ENCODE results near the gene CSMD2. TPM values are rescaled to one million over a fixed set of nuclear protein-coding genes. Genes with fewer than 3 reads are reported as not detected.

The CSMD2 gene
- total RNA-seq, 1 donor from 2014 or later, result under 0.01 TPM

- no peak for DNase-seq (ENCODE audit: low read depth in 2 of 2)
Measured at GRCh38 chr1:34007760-34008159, 157.3 kb downstream of the CSMD2 start.

- DNase-seq (ENCODE audit: low read depth in 2 of 2), result no peak
Measured at GRCh38 chr1:34005309-34005708, 159.7 kb downstream of the CSMD2 start.

DNA sequence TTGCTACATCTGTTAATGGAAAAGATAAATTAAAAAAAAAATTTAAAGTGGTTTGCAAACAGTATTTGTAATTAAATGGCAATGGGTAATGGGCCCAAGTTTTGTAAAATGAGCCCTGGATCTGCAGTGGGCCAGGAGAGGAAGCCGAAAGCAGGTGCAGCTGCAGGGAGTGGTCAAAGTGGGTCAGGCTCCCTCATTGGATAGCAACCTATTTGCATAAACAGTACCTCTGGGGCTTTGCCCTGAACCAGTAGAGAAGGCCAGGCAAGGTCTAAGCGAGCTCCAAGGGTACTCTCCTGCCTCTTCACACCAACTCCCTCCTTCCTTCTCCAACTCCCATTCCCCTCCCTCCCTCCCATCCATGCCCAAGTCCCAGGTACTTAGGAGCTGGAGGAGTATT lies 162.2 kb downstream of the CSMD2 start:
- DNase-seq (ENCODE audit: low read depth in 2 of 2), result no peak

GRCh38 chr1:33997127-33998036 lies 167.6 kb downstream of the CSMD2 start:
- DNase-seq (ENCODE audit: low read depth in 2 of 2), result no peak

DNA sequence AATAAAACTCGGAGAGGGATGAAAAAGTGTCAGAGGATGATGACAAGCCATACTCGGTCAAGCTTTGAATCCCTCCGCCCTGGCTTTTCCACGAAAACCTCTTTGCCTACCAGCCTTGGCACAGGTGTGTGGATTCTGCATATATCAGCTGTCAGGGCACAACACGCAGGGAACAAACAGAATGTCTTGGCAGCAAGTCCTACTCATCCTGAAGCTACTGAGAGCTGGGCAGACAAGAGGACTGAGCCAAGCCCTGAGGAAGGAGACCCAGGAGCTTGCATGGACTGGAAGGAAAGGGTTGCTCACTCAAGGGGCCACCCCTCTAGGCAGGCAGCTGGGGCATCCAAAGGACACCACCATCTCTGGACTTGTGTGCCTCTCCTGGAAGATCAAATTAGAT lies 168.7 kb downstream of the CSMD2 start:
- DNase-seq (ENCODE audit: low read depth in 2 of 2), result no peak

DNA sequence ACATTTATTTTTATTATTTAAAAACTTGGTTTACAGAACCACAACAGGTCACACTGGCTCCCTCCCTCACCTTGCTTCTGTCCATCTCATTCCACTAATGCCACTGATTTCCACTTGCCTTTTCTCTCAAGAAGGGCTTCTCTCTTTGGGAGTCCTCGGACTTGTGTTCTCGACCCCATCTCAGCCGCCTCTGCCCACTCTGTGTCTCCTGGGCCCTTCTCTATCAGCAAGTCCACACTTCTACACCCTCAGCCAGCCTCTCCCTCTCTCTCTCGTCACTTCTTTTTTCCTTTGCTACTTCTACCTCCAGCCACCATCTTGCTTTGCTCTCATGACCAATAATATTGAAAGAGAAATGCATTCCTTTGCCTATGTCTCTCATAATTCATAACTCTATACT lies 171.7 kb downstream of the CSMD2 start:
- DNase-seq (ENCODE audit: low read depth in 2 of 2), result no peak

DNA sequence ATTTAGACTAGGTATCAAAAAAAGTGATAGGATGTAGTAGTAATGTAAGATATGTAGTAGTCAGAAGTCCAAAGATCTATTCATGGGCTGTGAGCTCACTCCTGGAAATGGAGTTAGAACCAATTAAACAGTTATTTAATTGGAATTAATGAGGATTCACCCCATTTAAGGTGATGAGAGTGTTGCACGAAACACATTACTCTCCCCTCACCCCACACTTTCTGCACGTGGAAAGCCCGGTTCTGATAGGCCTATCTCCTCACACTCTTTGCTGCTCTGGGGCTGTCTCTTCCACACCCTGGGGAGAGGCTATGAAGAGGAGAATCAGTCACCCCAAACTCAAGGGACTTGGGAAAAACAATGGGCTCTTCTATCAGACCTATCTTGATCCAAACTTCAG lies 174.7 kb downstream of the CSMD2 start:
- DNase-seq (ENCODE audit: low read depth in 2 of 2), result no peak

GRCh38 chr1:33988161-33988560 lies 176.9 kb downstream of the CSMD2 start:
- no peak for DNase-seq (ENCODE audit: low read depth in 2 of 2)

DNA sequence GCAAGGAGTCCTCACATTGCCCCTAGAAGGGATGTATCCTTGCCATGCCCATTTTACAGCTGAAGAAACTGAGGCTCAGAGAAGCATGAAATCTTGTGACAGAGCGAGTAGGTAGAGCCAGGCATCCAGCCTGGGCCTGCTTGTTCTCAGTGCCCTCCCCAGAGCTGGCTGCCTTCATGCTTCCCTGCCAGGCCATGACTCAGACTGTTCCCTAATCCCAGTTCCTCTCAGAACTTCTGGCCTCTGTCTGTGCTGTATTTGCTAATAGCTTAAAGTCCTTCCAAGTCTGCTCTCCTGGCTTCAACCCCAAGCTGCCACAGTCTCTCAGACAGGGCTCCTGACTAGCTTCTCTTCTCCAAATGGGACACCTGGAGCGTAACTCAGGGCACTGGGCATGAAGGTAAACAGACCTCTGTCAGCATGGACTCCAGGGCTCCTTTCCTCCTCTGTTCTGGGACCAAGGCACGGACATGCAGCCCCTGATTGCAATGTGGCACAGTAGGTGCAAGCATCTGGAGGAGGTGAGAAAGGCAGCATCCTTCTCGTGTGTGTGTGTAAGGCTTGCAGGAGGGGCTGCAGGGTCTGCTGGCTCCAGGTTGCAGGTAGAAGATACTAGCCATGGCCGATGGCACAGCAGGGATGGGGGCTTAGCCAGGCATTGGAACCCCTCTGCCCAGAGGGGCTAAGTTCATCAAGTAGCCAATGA lies 178.5 kb downstream of the CSMD2 start:
- no peak for DNase-seq (ENCODE audit: low read depth in 2 of 2)

GRCh38 chr1:33985656-33986055 lies 179.4 kb downstream of the CSMD2 start:
- no peak for DNase-seq (ENCODE audit: low read depth in 2 of 2)

GRCh38 chr1:33984906-33985565 lies 180.0 kb downstream of the CSMD2 start:
- no peak for DNase-seq (ENCODE audit: low read depth in 2 of 2)

GRCh38 chr1:33982419-33982818 lies 182.6 kb downstream of the CSMD2 start:
- no peak for DNase-seq (ENCODE audit: low read depth in 2 of 2)

DNA sequence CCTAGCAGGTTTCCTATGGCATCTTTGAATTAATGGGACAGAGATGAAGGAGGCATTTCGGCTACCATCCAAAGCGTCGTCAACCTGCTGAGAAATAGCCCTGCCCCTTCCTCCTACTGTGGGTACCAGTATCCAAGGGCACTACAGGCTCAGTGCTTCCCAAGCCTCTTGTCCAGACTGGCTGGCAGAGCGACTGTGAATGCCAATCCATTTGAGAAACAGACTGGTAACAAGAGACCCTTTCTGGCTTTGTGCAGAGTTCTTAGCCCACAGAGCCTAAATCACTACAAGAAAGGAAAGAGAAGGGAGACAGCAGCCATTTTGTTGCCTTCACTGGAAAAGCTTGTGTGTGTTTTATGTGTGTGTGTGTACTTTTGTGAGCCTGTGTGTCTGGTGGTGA lies 185.7 kb downstream of the CSMD2 start:
- DNase-seq (ENCODE audit: low read depth in 2 of 2), result no peak

- no peak for DNase-seq (ENCODE audit: low read depth in 2 of 2)
Measured at GRCh38 chr1:33975961-33976360, 189.1 kb downstream of the CSMD2 start.

DNA sequence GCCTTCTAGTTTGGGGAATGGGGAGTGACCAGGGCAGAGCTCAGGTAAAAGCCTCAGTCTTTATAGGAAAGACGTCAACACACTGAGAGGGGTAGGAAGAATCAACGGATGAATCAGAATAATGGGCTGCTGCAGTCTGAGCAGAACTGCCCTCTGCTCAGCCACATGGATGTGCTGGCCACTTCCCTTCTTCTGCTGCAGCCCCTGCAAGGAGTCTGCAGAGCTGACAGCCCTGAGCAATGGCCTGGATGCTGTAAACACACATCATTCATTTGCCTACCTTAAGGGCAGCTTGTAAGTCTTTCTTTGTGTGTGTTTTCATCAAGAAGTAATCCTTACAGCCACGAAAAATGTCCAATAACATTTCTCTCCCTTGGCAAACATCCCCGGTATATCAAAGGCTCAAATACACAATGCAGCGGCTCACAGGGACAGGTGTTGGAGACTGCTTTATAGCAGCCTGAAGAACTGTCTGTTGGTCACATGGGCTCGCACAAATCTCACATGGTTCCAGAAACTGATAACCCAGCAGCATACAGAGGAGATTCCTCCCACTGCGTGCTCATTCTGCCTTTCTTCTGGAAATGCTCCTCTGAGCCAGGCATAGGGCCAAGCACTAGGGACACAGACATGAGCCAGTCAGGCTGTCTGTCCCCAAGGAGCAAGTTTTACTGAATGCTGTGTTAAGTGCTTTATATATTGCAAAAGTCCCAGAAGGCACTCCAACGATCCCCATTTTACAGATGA lies 191.1 kb downstream of the CSMD2 start:
- DNase-seq (ENCODE audit: low read depth in 2 of 2), result no peak

DNA sequence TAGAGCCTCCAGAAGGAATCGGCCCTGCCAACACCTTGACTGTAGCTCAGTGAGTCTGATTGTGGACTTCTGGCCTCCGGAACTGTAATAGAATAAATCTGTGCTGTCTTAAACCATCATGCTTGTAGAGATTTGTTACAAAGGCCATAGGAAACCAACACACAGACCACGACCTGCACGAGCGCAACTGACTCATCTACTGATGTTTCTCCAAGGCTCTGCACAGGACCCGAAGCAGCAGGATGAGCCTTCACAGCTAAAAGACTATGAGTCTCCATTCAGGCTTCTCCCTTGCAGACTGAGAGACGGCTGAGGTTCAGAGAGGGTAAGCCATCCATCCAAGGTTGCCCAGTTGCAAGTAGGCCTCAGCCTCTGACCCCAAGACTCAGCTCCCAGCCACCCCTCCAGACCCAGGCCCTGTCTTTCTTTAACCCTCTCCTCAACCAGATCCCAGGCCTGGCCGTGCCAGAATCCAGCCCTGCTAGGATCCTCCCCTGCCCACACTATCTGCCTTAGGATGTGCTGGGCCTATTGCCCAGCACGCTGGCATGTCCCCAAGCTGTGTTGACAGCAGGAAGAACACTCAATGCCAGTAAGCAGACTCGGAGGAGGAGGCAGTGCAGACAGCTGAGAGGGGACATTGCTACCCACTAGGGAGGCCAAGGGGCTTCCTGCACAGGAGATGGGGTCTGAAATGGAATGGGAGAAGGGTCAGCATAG lies 192.2 kb downstream of the CSMD2 start:
- no peak for DNase-seq (ENCODE audit: low read depth in 2 of 2)

GRCh38 chr1:33971913-33972312 lies 193.1 kb downstream of the CSMD2 start:
- DNase-seq (ENCODE audit: low read depth in 2 of 2), result no peak

DNA sequence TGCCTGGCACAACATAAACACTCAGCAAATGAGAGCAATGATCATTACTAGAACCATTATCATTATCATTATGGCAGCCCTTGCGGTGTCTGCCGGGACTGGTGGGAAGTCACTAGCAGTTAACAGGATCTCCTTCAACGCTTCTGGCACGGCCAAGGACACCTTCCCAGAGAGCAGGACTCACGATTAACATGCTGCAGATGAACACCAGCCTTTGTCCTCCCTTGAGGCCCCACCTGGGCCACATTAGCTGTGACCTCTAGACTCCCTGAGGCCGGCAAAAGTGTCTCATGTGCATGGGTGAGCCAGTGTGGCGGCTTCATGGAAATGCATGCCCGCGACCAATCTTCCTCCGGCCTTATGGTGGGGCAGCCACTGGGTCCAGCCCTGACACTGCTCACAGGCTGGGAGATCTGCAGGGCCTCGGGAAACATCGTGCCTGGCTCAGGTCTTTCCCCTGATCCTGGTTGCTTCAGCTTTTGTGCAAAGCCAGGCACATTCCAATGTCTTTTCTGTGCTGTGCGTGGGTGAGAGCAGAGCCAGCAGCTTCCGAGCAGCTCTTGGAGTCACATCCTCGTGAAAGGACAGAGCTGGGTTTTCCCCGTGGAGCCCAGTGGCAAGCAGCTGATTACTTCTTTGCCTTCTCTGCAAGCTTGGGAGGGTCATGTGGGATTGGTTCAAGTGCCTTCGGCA lies 193.9 kb downstream of the CSMD2 start:
- DNase-seq (ENCODE audit: low read depth in 2 of 2), result no peak

GRCh38 chr1:33970148-33970825 lies 194.7 kb downstream of the CSMD2 start:
- no peak for DNase-seq (ENCODE audit: low read depth in 2 of 2)

Data from dermis microvascular lymphatic vessel endothelial cell (primary cell).